ENCODE results near the gene OR1M1.

OR1M1 gene

DNA sequence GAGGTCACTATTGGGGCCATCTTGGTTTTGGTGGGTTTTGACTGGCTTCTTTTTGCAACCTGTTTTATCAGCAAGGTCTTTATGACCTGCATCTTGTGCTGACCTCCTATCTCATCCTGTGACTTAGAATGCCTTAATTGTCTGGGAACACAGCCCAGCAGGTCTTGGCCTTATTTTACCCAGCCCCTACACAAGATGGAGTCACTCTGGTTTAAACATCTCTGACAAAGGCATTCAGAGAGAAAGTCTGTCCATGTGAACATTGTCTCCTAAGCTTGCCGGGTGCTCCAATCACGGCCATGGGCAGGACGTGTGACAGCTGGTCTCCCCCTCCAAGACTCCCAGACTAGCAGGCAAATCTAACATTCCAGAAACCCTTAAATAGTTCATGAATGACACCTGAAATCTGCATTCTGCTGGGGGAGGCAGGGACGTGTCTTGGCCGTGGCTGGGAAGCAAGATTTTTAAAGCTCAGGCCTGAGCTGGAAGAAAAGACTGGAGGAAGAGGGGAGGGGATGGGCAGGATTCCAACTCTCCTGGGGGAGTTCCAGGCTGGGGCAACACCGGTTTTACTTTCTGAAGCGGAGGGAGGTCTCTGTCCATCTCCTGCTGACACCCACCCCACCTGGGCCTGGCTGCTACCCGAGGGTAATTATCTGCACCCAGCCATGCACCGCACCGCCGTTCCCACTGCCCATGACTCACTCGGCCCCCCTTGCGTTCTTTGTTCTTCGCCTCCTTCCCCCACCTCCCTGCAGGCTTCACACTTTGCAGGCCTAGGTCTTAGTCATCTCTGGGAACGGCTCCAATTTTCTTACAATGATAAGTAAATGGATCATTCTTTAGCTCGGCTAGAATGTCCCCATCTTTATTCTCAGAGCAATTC, 11.6 kb upstream of the OR1M1 start:
- no peak for DNase-seq (ENCODE audit: low spot score)

DNA sequence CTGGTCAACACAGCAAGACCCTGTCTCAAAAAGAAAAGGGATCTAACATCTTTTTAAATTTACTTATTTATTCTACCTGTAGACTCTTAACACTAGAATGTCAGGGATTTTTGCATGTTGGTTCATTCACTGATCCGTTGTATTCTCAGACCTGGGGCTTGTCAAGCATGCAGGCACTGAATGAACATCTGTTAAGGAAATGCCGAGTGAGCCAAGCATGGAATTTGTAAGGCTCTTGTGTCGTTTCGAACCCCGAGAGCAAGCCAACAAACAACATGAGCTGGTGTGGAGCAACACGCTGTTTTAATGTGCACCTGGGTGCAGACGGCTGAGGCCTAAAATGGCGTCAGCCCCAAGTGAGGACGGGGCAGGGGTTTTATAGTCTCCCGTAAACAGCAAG, 10.0 kb upstream of the OR1M1 start:
- no peak for DNase-seq (ENCODE audit: low spot score)

DNA sequence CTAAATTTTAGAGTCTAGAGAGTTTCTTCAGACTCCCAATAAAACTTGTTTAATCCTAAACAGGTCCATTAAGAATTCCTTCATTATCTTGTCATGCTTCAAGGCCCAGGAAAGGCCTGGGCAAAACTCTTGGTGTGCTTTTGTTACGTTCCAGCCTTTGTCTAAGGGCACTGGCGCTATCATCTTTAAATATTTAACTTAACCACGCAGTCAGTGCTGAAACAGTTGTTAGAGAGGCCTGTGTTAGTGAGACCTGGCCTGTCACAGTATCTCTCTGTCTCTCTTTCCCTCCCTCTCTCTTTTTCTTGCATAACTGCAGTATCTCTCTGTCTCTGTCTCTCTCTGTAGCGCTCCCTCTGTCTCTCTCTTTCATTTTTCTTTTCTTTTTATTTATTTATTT, 8.2 kb upstream of the OR1M1 start:
- DNase-seq (ENCODE audit: low spot score), result no peak

DNA sequence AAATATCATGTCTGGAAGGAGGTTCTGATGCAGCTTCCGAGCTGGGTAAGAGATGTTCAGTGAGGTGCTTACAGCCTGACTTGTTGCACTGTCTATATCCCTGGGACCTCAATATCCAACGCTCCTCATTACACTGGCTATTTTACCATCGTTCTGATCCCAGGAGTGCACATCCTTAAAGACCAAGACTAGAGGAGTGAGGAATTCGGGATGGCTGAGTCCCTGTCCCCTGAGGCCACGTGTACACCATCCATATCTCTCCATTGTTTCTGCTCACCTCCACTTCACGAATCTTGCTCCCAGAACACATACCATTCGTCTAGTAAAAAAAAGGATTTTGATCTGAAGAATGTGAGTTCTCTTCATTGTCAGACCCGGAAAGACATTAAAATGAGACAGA, 20.5 kb downstream of the OR1M1 start, which contains the start of gene OR7G2:
Gene OR7G2 (minus strand): TSS at position 101 of the 400 bp plus-strand sequence. CDS start 4,232 bp downstream, outside the sequence.
- DNase-seq (ENCODE audit: low spot score), result no peak

DNA sequence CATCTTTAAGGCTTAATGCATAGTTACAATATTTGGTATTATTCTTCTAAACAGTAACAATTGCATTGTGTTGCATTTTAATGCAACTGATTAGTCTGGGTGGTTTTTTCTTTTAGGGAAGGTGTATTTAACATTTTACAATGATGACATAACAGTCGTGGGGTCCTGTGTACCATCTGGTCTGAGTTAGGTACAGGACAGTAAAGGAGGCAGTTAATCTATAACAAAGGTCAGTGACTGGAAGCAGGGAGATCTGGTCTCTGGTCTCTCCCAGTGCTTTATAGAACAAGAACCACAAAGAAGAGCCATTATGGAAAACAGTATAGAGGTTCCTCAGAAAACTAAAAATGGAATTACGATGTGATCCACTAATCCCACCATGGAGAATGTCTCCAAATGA, 23.1 kb downstream of the OR1M1 start:
- DNase-seq (ENCODE audit: low spot score), result no peak

DNA sequence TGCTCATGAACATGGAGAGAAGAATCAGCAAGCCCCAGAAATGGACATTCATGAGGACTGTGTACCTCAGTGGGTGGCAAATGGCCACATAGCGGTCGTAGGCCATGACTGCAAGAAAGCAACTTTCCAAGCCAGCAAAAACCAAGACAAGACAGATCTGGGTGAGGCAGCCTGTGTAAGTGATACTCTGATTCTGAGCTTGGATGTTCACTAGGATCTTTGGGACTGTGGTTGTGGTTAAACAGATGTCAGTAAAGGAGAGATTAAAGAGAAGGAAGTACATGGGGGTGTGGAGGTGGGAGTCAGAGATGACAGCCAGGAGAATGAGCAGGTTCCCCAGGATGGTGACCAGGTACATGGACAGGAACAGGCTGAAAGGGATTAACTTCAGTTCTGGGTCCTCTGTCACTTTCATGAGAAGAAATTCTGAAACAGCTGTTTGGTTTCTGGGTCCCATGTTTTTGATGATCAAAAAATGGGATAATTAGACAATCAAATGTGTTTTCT, 28.5 kb downstream of the OR1M1 start, which contains the start of gene OR7G1:
Gene OR7G1 (minus strand): TSS at position 457 of the 507 bp plus-strand sequence. CDS start 0 bp downstream, at position 457.
- DNase-seq (ENCODE audit: low spot score), result no peak

DNA sequence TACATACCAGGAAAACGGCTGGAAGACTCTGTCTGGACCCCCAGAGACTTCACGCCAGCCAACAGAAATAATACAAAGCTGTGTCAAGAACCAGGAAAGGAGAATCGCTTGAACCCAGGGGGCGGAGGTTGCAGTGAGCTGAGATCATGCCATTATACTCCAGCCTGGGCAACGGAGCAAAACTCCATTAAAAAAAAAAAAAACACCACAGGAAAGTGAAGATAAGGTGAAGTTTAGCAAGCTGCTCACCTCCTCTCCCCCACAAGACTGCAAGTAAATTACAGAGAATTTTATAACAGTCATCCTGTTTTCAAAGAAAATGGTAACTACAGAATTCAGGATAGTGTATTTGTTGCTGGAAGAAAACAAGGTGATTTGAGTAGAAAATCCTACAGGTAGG, 29.7 kb downstream of the OR1M1 start:
- DNase-seq (ENCODE audit: low spot score), result no peak

DNA sequence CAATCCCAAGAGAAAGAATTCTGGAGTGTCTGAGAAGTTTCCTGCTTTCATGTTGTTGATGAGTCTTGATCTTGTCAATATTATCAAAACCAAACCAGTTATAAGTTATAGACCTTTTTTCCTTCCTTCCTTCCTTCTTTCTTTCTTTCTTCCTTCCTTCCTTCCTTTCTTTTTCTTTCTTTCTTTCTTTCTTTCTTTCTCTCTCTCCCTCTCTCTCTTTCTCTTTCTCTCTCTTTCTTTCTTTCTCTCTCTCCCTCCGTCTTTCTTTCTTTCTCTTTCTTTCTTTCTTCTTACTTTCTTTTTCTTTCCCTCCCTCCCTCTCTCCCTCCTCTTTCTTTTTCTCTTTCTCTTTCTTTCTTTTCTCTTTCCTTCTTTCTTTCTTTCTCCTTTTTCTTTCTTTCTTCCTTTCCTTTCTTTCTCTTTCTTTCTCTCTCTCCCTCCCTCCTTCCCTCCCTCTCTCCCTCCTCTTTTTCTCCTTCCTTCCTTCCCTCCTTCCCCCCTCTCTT, 40.1 kb downstream of the OR1M1 start, which contains the start of gene OR7G3:
Gene OR7G3 (minus strand): TSS at position 51 of the 506 bp plus-strand sequence. CDS start 0 bp downstream, at position 51.
- no peak for DNase-seq (ENCODE audit: low spot score)

DNA sequence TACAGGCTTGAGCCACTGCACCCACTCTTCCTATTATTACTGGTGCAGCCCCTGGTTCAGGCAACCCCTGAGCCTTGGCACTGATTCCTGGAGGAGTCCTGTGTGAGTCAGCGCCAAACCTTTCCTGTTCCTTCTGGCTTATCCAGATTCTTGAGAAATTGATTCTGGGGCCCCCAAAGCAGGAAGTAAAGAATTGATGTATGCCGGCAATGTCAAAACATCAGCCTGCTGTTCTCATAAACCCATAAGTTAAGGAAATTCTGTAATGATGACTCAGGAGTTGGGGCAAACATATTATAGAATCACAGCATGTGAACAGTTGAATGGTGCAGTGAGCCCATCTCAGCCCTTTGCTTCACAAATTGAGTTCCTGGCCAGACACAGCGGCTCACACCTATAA, 41.3 kb downstream of the OR1M1 start:
- no peak for DNase-seq (ENCODE audit: low spot score)

DNA sequence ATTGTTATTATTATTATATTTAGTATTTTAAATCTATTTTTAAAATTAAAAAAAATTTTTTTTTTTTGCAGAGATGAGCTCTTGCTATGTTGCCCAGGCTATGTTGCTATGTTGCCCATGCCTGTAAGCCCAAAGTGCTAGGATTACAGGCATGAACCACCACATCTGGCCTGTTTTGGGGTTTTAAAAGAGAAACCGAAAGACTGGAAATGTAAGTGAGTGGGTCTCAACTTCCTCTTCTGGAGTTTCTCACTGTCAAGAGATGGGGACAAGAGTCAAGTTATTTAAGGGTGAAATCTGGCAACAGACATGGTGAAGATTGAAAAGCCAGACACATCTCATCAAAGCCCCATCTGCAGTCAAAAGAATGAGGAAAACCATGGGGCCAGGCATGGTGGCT, 44.1 kb downstream of the OR1M1 start:
- DNase-seq (ENCODE audit: low spot score), result no peak

DNA sequence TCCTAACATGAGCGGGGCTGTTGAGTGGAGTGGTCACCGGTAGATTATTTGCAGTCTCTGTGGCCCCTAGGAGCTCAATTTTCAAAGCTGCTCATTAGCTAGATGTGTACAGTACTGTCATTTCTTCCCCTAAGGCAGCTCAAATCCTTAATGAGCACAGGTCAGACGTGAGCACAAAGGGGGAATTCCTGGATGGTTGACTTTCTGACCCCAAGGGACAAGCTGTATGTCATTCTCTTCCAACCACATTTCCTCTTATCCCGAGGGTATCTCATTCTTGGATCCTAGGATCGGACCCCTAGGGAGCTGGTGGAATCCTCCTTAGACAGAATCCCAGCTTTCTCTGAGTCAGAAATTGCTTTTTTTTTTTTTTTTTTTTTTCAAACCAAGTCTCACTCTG, 45.6 kb downstream of the OR1M1 start:
- DNase-seq (ENCODE audit: low spot score), result no peak

DNA sequence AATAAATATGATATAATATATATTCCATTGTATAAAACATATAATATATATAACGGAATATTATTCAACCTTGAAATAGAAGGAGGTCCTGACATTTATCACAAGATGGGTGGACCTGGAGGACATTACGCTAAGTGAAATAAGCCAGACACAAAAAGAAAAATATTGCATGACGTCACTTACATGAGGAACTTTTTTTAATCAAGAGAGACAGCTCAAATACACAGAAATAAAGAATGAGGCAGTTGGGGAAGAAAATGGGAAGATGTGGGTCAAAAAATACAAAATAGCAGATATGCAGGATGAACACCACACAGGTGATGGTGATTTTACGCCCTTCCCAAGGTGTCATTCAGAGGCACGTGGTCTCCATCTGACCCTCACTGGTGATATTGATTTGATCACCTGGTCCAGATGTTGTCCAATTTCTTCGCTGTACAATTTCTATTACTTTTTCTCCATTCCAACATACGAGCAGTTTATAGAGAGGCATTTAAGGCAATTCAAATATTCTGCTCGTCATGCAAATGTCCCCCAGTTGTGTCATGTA, 52.8 kb downstream of the OR1M1 start:
- no peak for DNase-seq (ENCODE audit: low spot score)

DNA sequence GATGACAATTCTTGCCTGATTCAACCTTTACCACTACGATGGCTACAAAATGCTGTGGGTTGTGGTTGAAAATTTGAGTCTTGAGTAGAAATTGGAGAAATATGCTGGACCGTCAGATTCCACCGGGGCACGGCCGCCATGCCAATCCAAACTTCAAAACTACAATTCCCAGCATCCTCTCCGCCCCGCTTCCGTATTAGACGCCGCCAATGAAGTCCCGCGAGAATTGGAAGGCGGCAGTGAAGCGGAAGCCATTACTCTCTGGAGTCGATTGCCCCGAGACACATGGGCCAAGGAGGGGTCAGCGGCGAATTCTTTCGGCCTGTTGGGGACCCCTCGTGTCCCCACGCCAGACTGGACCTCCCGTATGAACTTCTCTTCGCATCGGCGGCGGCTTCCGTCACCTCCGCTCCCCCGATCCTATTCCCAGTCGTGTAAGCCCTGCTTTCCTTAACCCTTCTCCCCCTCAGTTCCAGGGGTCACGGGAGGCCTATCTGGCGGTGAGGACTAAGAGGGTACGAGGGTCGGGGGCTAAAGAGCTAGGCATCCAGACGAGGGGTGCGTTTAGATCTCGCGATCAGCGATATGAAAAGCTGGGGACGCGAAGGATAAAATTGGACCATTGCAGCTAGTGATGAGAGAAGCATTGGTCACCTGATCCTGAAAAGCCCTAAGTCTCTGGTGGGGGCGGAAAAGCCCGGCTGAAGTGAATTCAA, 53.5 kb downstream of the OR1M1 start, which contains the start of gene ZNF317:
Gene ZNF317 (plus strand): TSS at position 239 of the 716 bp plus-strand sequence. CDS start 15,620 bp downstream, outside the sequence.
- peak; percentile 92 for DNase-seq (ENCODE audit: low spot score)

DNA sequence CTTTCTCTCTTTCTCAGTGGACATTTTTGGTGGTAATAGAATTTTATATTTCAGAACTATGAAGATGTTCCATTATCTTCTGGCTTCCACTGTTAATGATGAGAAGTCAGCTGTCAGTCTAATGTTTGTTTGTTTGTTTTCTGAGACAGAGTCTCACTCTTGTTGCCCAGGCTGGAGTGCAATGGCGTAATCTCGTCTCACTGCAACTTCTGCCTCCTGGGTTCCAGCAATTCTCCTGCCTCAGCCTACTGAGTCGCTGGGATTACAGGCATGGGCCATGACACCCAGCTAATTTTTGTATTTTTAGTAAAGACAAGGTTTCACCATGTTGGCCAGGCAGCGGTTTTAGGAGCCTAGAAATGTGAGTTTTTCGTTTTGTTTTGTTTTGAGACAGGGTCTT, 58.1 kb downstream of the OR1M1 start:
- DNase-seq (ENCODE audit: low spot score), result no peak
